ENCODE results near the gene CHSY3.

DNA sequence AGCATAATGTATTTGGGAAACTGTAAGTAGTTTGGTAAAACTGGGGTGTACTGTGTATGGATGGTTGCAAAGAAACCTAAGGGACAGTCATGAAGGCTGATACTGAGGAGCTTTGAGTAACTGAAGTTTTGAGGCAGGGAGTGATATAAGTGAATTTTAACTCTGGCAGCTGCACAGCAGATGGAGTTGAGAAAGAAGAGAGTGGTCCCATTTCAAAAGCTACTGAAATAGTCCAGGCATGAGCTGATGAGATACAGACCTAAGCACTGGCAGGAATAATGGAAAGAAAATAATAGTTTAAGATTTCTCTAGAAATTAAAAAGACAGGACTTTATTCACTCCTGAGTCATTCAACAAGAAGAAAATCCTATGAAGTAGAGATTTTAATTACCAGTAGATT is 232.0 kb downstream of the CHSY3 start:
- TF ChIP-seq EZH2phosphoT487 (IDR thresholded peaks at IDR 0.05; ENCODE audit: borderline replicate concordance, low read length) = no peak
- TF ChIP-seq, protein P1, sequence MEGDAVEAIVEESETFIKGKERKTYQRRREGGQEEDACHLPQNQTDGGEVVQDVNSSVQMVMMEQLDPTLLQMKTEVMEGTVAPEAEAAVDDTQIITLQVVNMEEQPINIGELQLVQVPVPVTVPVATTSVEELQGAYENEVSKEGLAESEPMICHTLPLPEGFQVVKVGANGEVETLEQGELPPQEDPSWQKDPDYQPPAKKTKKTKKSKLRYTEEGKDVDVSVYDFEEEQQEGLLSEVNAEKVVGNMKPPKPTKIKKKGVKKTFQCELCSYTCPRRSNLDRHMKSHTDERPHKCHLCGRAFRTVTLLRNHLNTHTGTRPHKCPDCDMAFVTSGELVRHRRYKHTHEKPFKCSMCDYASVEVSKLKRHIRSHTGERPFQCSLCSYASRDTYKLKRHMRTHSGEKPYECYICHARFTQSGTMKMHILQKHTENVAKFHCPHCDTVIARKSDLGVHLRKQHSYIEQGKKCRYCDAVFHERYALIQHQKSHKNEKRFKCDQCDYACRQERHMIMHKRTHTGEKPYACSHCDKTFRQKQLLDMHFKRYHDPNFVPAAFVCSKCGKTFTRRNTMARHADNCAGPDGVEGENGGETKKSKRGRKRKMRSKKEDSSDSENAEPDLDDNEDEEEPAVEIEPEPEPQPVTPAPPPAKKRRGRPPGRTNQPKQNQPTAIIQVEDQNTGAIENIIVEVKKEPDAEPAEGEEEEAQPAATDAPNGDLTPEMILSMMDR (IDR thresholded peaks at IDR 0.05; ENCODE audit: low read depth, low read length, poor library complexity, severe bottlenecking) = no peak
